Gastrocnemius medialis (tissue), 4 donors: Measurements from ENCODE around the gene ATXN10. TPM values are rescaled to one million over a fixed set of nuclear protein-coding genes. Genes with fewer than 3 reads are reported as not detected.

ENCODE experiments used
- ATAC-seq, 2 donors: fragments of 150-250 bp; one replicate each; pipeline ENCODE4 v1.9.1; 2016
- DNase-seq, 2 donors: peaks; one replicate each; pipeline ENCODE4 v3.0.0-alpha.2; 2019
- H3K27ac ChIP-seq, 4 donors: fragments of 200-600 bp; sonication (generic); 1 replicate in 1 of 4; 2 replicates in 3 of 4; pipeline ENCODE4 v1.5.1; 2016 to 2018; ENCODE audit warnings: mild to moderate bottlenecking in 2 of 4, moderate library complexity in 1 of 4
- H3K27me3 ChIP-seq, 3 donors: fragments of 200-600 bp; sonication (generic) in 2 of 3; 1 replicate in 1 of 3; 2 replicates in 2 of 3; pipeline versions ENCODE4 v1.5.1 to v1.6.0; 2016 to 2019; ENCODE audit warnings: mild to moderate bottlenecking in 1 of 3, moderate library complexity in 1 of 3
- H3K36me3 ChIP-seq, 2 donors: fragments of 200-600 bp; sonication (generic) in 1 of 2; one replicate each; pipeline ENCODE4 v1.5.1; 2017 to 2018
- H3K4me1 ChIP-seq, 2 donors: fragments of 200-600 bp; sonication (generic) in 1 of 2; one replicate each; pipeline ENCODE4 v1.5.1; 2016 to 2017; ENCODE audit warnings: mild to moderate bottlenecking in 2 of 2
- H3K4me3 ChIP-seq, 4 donors: fragments of 200-600 bp; sonication (generic) in 3 of 4; 1 replicate in 1 of 4; 2 replicates in 3 of 4; pipeline ENCODE4 v1.5.1; 2016 to 2019; ENCODE audit warnings: mild to moderate bottlenecking in 2 of 4
- H3K9me3 ChIP-seq, 3 donors: fragments of 200-600 bp; sonication (generic) in 2 of 3; 1 replicate in 1 of 3; 2 replicates in 2 of 3; pipeline ENCODE4 v1.5.1; 2016 to 2019
- POLR2A ChIP-seq, 2 donors: fragments of 450-650 bp; IDR thresholded peaks; one replicate each; pipeline ENCODE4 v1.6.1; 2017; ENCODE audit warnings: antibody characterized with exemption in 2 of 2, mild to moderate bottlenecking in 2 of 2, moderate library complexity in 2 of 2
- in situ Hi-C, 4 donors: fragments of 200-750 bp; cut with MboI; loops; one replicate each; pipeline versions ENCODE4 v1.15.0 to v1.8.0; 2017; ENCODE audit warnings: low sequenced_read_pairs in 4 of 4
- intact Hi-C: fragments of 100-400 bp; cut with DNase I; formaldehyde crosslinking; loops from one replicate; pipeline ENCODE4 v1.15.1; 2023; ENCODE audit warnings: low total_unique reads
- total RNA-seq, 4 donors: library from RNA; depleted of rRNA; stranded (reverse); fragments of >200 nt; gene quantifications; one replicate each; pipeline versions ENCODE4 v1.1.0 to v1.2.3, GENCODE V29; 2016
- TF ChIP-seq, protein P1 (sequence below), 5 experiments: fragments of 450-650 bp in 3 of 5; fragments of 200-600 bp in 2 of 5; sonication (generic) in 2 of 5; IDR thresholded peaks in 4 of 5; conservative IDR thresholded peaks in 1 of 5; 1 replicate in 4 of 5; 2 replicates in 1 of 5; pipeline ENCODE4 v1.5.1; 2016 to 2019; ENCODE audit warnings: antibody characterized with exemption in 5 of 5, mild to moderate bottlenecking in 3 of 5, moderate library complexity in 3 of 5

Gene ATXN10
- total RNA-seq, 4 donors from 2014 or later = 52.9 to 98.9 (median 78.5) TPM

DNA sequence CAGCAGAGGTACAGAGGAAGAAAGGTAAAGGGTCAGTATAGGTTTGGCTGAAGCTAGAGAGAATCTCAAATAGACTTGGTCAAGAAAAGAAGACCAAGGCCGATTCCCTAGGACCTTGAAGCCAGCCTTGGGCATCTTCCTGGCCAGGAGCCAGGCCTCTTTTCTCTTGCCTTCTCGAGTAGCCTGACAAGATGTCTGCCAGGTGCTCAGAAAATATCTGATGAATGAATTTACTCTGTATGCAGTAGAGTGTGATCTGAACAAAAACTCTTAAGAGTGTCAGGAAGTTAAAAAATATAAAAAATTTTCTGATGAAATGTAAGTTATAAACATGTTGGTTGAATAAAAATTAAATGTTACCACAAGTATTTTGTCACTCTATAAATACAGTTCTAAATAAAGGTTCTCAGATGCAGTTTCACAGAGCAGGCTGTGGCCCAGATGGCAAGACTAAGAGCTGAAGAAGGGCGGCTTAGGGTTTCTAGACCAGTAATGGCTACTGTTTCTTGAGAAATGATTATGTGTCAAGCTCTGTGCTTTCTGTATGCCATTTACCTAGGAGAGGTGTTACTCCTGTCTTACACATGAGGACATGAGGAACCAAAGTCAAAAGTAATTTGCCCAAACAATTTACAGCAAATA lies 98.1 kb downstream of the ATXN10 start:
- H3K36me3 ChIP-seq = no peaks in the 10 kb centered on the region
- intact Hi-C loops (no loop called here), in situ Hi-C loops (no loop called here)
- H3K9me3 ChIP-seq = no peaks in the 10 kb centered on the region
- no peak overlapping the region for H3K4me3 ChIP-seq
- no peak for TF ChIP-seq POLR2A (IDR thresholded peaks at IDR 0.05)
- TF ChIP-seq, protein P1, sequence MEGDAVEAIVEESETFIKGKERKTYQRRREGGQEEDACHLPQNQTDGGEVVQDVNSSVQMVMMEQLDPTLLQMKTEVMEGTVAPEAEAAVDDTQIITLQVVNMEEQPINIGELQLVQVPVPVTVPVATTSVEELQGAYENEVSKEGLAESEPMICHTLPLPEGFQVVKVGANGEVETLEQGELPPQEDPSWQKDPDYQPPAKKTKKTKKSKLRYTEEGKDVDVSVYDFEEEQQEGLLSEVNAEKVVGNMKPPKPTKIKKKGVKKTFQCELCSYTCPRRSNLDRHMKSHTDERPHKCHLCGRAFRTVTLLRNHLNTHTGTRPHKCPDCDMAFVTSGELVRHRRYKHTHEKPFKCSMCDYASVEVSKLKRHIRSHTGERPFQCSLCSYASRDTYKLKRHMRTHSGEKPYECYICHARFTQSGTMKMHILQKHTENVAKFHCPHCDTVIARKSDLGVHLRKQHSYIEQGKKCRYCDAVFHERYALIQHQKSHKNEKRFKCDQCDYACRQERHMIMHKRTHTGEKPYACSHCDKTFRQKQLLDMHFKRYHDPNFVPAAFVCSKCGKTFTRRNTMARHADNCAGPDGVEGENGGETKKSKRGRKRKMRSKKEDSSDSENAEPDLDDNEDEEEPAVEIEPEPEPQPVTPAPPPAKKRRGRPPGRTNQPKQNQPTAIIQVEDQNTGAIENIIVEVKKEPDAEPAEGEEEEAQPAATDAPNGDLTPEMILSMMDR (IDR thresholded peaks at IDR 0.05 in 4 of 5, conservative IDR thresholded peaks at IDR 0.05 in 1 of 5) = no peak
- H3K27ac ChIP-seq = peak overlapping the region; percentile 30 to 74 (median 64)
- peaks cover 31 to 50% of the 10 kb centered on the region in 2 donors for H3K4me1 ChIP-seq
- peak; percentile 46 to 74 for DNase-seq
- H3K27me3 ChIP-seq = no peaks in the 10 kb centered on the region
- ATAC-seq = peak; percentile 89 to 94

DNA sequence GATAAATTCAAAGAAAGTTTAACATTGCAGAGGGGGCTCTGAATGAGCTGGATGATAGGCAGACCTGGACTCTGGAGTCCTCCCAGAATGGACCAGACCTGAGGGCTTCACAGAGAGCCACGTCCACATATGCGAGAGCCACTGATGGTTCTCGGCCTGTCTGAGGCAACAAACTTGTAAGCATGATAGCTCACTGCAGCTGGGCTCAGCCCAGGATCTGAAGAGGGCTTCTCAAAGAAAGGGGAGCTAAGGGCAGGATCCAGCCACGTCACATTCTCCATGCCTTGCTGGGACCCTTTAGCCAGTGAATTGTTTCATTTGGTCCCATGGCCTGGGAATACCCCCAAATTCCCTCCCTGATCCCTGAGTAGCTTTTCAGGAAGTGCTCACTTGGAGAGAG lies 98.9 kb downstream of the ATXN10 start:
- no peak overlapping the region for H3K4me3 ChIP-seq
- H3K9me3 ChIP-seq = no peaks in the 10 kb centered on the region
- H3K4me1 ChIP-seq = peaks cover 35 to 50% of the 10 kb centered on the region in 2 donors
- intact Hi-C loops (no loop called here), in situ Hi-C loops (no loop called here)
- no peak for ATAC-seq
- no peaks in the 10 kb centered on the region for H3K27me3 ChIP-seq
- no peaks in the 10 kb centered on the region for H3K36me3 ChIP-seq
- TF ChIP-seq, protein P1 (IDR thresholded peaks at IDR 0.05 in 4 of 5, conservative IDR thresholded peaks at IDR 0.05 in 1 of 5) = no peak
- no peak for TF ChIP-seq POLR2A (IDR thresholded peaks at IDR 0.05)
- no peak for DNase-seq
- H3K27ac ChIP-seq = peak overlapping the region in 2 of 4 donors; percentile 57 to 74

DNA sequence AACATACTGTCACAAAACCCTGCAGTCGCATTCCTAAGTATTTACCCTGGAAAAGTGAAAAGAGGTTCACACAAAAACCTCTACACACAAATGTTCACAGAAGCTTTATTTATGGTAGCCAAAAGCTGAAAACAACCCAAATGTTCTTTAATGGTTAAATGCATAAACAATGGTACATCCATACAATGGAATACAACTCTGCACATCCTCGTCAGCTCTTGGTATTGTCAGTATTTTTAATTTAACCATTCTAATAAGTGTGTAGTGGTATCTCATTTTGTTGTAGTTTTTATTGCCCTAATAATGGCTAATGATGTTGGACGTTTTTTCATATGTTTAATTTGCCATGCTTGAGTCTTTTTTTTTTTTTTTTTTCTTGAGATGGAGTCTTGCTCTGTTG lies 99.4 kb downstream of the ATXN10 start:
- no peaks in the 10 kb centered on the region for H3K36me3 ChIP-seq
- no peaks in the 10 kb centered on the region for H3K27me3 ChIP-seq
- intact Hi-C loops = no loop called here
- H3K27ac ChIP-seq = no peak overlapping the region
- H3K9me3 ChIP-seq = no peaks in the 10 kb centered on the region
- in situ Hi-C loops = no loop called here
- ATAC-seq = no peak
- H3K4me1 ChIP-seq = peaks cover 35 to 50% of the 10 kb centered on the region in 2 donors
- TF ChIP-seq POLR2A (IDR thresholded peaks at IDR 0.05) = no peak
- TF ChIP-seq, protein P1 (IDR thresholded peaks at IDR 0.05 in 4 of 5, conservative IDR thresholded peaks at IDR 0.05 in 1 of 5) = no peak
- H3K4me3 ChIP-seq = no peak overlapping the region
- DNase-seq = no peak

DNA sequence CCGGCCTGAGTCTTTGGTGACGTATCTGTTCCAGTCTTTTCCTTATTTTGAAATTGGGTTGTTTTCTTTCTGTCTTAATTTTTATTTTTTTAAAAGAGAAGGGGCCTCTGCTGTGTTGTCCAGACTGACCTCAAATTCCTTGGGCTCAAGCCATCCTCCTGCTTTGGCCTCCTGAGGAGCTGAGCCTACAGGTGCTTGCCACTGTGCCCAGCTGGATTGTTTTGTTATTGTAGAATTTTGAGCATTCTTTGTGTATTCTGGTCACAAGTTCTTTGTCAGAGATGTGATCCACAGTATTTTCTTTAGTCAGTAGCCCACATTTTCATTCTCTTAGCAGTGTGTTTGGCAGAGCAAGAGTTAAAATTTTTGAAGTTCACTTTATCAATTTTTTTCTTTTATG lies 100.1 kb downstream of the ATXN10 start:
- ATAC-seq = no peak

DNA sequence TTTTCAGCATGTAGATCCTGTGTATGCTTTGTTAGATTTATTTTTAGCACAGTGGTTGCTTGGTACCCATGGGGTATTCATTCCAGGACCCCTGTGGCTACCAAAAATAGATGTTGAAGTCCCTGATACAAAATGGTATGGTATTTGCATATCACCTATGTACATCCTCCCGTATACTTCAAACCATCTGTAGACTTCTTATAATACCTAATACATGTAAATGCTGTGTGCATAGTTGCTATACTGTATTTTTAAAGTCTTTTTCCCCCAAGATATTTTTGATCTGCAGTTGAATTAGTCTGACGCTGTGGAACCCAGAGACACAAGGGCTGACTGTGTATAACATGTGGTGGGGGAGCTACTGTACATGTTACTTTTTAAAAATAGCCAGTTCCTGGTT lies 101.1 kb downstream of the ATXN10 start:
- Histone ChIP-seq H3K4me1 (peaks cover 35 to 50% of the 10 kb centered on the region in 2 donors), H3K4me3 (no peak overlapping the region), H3K36me3 (no peaks in the 10 kb centered on the region), H3K27ac (no peak overlapping the region), H3K9me3 (no peaks in the 10 kb centered on the region), H3K27me3 (no peaks in the 10 kb centered on the region)
- in situ Hi-C loops (no loop called here), intact Hi-C loops (no loop called here)
- DNase-seq (no peak), ATAC-seq (no peak)
- TF ChIP-seq, protein P1 (IDR thresholded peaks at IDR 0.05 in 4 of 5, conservative IDR thresholded peaks at IDR 0.05 in 1 of 5) = no peak
- TF ChIP-seq POLR2A (IDR thresholded peaks at IDR 0.05) = no peak

More for the DNA sequence above, 100.1 kb downstream of the ATXN10 start:
- no peak for DNase-seq
- Histone ChIP-seq H3K36me3 (no peaks in the 10 kb centered on the region), H3K4me1 (peaks cover 35 to 50% of the 10 kb centered on the region in 2 donors), H3K9me3 (no peaks in the 10 kb centered on the region), H3K27me3 (no peaks in the 10 kb centered on the region), H3K27ac (no peak overlapping the region), H3K4me3 (no peak overlapping the region)
- intact Hi-C loops (no loop called here), in situ Hi-C loops (no loop called here)
- no peak for TF ChIP-seq POLR2A (IDR thresholded peaks at IDR 0.05)
